ENCODE data around the gene BHMT.
A peak's percentile ranks its signal among the peaks of the same experiment; 100 is the strongest.
"Not testable (repeated sequence)": the region's sequence is repeated elsewhere in the genome, so short reads cannot be mapped to it uniquely, and the experiment has no call there.

BHMT gene

GRCh38 chr5:79111960-79112702 lies 522 bp downstream of the BHMT start:
- no peak for DNase-seq (ENCODE audit: low read depth, low spot score)

GRCh38 chr5:79112703-79113058 lies 1.1 kb downstream of the BHMT start:
- no peak for DNase-seq (ENCODE audit: low read depth, low spot score)

GRCh38 chr5:79119486-79119885 lies 7.9 kb downstream of the BHMT start:
- DNase-seq (ENCODE audit: low read depth, low spot score): no peak

GRCh38 chr5:79120221-79120620 lies 8.6 kb downstream of the BHMT start:
- no peak for DNase-seq (ENCODE audit: low read depth, low spot score)

- DNase-seq (ENCODE audit: low read depth, low spot score): no peak
Measured at GRCh38 chr5:79122973-79123372, 11.4 kb downstream of the BHMT start.

- no peak for DNase-seq (ENCODE audit: low read depth, low spot score)
Measured at GRCh38 chr5:79124607-79125006, 13.0 kb downstream of the BHMT start.

- no peak for DNase-seq (ENCODE audit: low read depth, low spot score)
Measured at GRCh38 chr5:79130781-79131180, 19.2 kb downstream of the BHMT start.

GRCh38 chr5:79133121-79133656 lies 21.6 kb downstream of the BHMT start:
- DNase-seq (ENCODE audit: low read depth, low spot score): no peak

- DNase-seq (ENCODE audit: low read depth, low spot score): peak; percentile 54
Measured at GRCh38 chr5:79133657-79134451, 22.2 kb downstream of the BHMT start.

- DNase-seq (ENCODE audit: low read depth, low spot score): no peak
Measured at GRCh38 chr5:79135790-79136553, 24.4 kb downstream of the BHMT start.

GRCh38 chr5:79136618-79137017 lies 25.0 kb downstream of the BHMT start:
- DNase-seq (ENCODE audit: low read depth, low spot score): no peak

- DNase-seq (ENCODE audit: low read depth, low spot score): no peak
Measured at GRCh38 chr5:79140553-79140952, 28.9 kb downstream of the BHMT start.

- DNase-seq (ENCODE audit: low read depth, low spot score): no peak
Measured at GRCh38 chr5:79143684-79144379, 32.2 kb downstream of the BHMT start.

- no peak for DNase-seq (ENCODE audit: low read depth, low spot score)
Measured at GRCh38 chr5:79147076-79147475, 35.5 kb downstream of the BHMT start.

- no peak for DNase-seq (ENCODE audit: low read depth, low spot score)
Measured at GRCh38 chr5:79149433-79149832, 37.8 kb downstream of the BHMT start.

- no peak for DNase-seq (ENCODE audit: low read depth, low spot score)
Measured at GRCh38 chr5:79151942-79152671, 40.5 kb downstream of the BHMT start.

- DNase-seq (ENCODE audit: low read depth, low spot score): no peak
Measured at GRCh38 chr5:79157305-79157704, 45.7 kb downstream of the BHMT start.

GRCh38 chr5:79161647-79162046 lies 50.0 kb downstream of the BHMT start:
- DNase-seq (ENCODE audit: low read depth, low spot score): not testable (repeated sequence)

- no peak for DNase-seq (ENCODE audit: low read depth, low spot score)
Measured at GRCh38 chr5:79168031-79168430, 56.4 kb downstream of the BHMT start.

GRCh38 chr5:79170661-79171060 lies 59.1 kb downstream of the BHMT start:
- DNase-seq (ENCODE audit: low read depth, low spot score): no peak

Data from iPS DF 19.7 (cell line).